ENCODE results near the gene LLPH.

- TF ChIP-seq CTCF (IDR thresholded peaks at IDR 0.05) = no peak
- no peak for TF ChIP-seq POLR2A (IDR thresholded peaks at IDR 0.05)
Measured at GRCh38 chr12:66082744-66083143, 47.8 kb downstream of the LLPH start.
